GM23338 (cell line): ENCODE results near the gene MRNIP. TPM values are rescaled to one million over a fixed set of nuclear protein-coding genes. Genes with fewer than 3 reads are reported as not detected.

Experiments
- ATAC-seq: fragments of 200-7000 bp; cut with Tn5 transposase; 3 replicates; pipeline ENCODE4 v1.9.1; 2020
- DNase-seq: peaks from one replicate; pipeline ENCODE4 v3.0.0-alpha.2; 2015; ENCODE audit warnings: low spot score
- H2AFZ ChIP-seq: fragments of 200-600 bp; sonication (generic); 2 replicates; pipeline ENCODE4 v1.8.0; 2016; ENCODE audit warnings: antibody characterized with exemption, mild to moderate bottlenecking, moderate library complexity
- H3F3A ChIP-seq: fragments of 200-600 bp; sonication (generic); replicated peaks from 2 replicates; pipeline ENCODE4 v1.8.0; 2017; ENCODE audit warnings: antibody characterized with exemption, mixed run types, low read depth
- H3K27ac ChIP-seq: fragments of 200-600 bp; sonication (generic); 2 replicates; pipeline ENCODE4 v1.6.1; 2016; ENCODE audit warnings: low read depth
- H3K27me3 ChIP-seq: fragments of 200-600 bp; sonication (generic); 2 replicates; pipeline ENCODE4 v1.8.0; 2016; ENCODE audit warnings: mild to moderate bottlenecking, mixed run types, moderate library complexity; ENCODE audit not compliant: insufficient read depth
- H3K36me3 ChIP-seq: fragments of 200-600 bp; sonication (generic); 2 replicates; pipeline ENCODE4 v1.8.0; 2016; ENCODE audit warnings: mild to moderate bottlenecking; ENCODE audit not compliant: insufficient read depth
- H3K4me1 ChIP-seq: fragments of 200-600 bp; sonication (generic); 2 replicates; pipeline ENCODE4 v1.8.0; 2016; ENCODE audit warnings: mild to moderate bottlenecking, moderate library complexity; ENCODE audit not compliant: insufficient read depth
- H3K4me2 ChIP-seq: fragments of 200-600 bp; sonication (generic); 2 replicates; pipeline ENCODE4 v1.7.1; 2017; ENCODE audit warnings: mixed run types
- H3K4me3 ChIP-seq: fragments of 200-600 bp; sonication (generic); 2 replicates; pipeline ENCODE4 v1.6.1; 2016; ENCODE audit warnings: mixed run types
- H3K79me2 ChIP-seq: fragments of 200-600 bp; sonication (generic); replicated peaks from 2 replicates; pipeline ENCODE4 v1.8.0; 2017; ENCODE audit warnings: mild to moderate bottlenecking; ENCODE audit not compliant: insufficient read depth
- H3K9me2 ChIP-seq: fragments of 200-600 bp; sonication (generic); 2 replicates; pipeline ENCODE4 v1.8.0; 2017; ENCODE audit not compliant: insufficient read depth
- H4K20me1 ChIP-seq: fragments of 200-600 bp; sonication (generic); replicated peaks from 2 replicates; pipeline ENCODE4 v1.8.0; 2017; ENCODE audit warnings: mild to moderate bottlenecking; ENCODE audit not compliant: insufficient read depth
- H3K27ac Mint-ChIP-seq: 2 replicates; pipeline ENCODE4 v1.8.0; 2020; ENCODE audit warnings: inconsistent platforms, mild to moderate bottlenecking, moderate library complexity, mixed read lengths
- H3K27me3 Mint-ChIP-seq: 3 replicates; pipeline ENCODE4 v1.8.0; 2022; ENCODE audit warnings: low read depth, mild to moderate bottlenecking, moderate library complexity, mixed read lengths, inconsistent platforms; ENCODE audit not compliant: insufficient read depth, poor library complexity
- H3K36me3 Mint-ChIP-seq: 3 replicates; pipeline ENCODE4 v1.8.0; 2021; ENCODE audit warnings: low read depth, mild to moderate bottlenecking, inconsistent platforms, moderate library complexity, mixed read lengths
- H3K4me1 Mint-ChIP-seq: 3 replicates; pipeline ENCODE4 v1.8.0; 2020; ENCODE audit warnings: mild to moderate bottlenecking, inconsistent platforms, mixed read lengths
- H3K4me3 Mint-ChIP-seq: 3 replicates; pipeline ENCODE4 v1.8.0; 2021; ENCODE audit warnings: moderate library complexity, mild to moderate bottlenecking, inconsistent platforms, mixed read lengths
- H3K9me3 Mint-ChIP-seq: 3 replicates; pipeline ENCODE4 v1.8.0; 2020; ENCODE audit warnings: moderate library complexity, mild to moderate bottlenecking, inconsistent platforms, mixed read lengths
- NANOG ChIP-seq: IDR thresholded peaks from 2 replicates; pipeline ENCODE4 v1.6.1; 2016; ENCODE audit warnings: antibody characterized with exemption, borderline replicate concordance
- STAT1 ChIP-seq: IDR thresholded peaks from one replicate; pipeline ENCODE4 v1.6.1; 2016; ENCODE audit warnings: antibody characterized with exemption; ENCODE audit not compliant: unreplicated experiment
- ZNF462 ChIP-seq: fragments of 250-450 bp; sonication (Bioruptor Pico); IDR thresholded peaks from 2 replicates; pipeline ENCODE4 v1.5.0; 2020; ENCODE audit warnings: mild to moderate bottlenecking, moderate library complexity
- polyA plus RNA-seq: library from polyadenylated mRNA; unstranded; fragments of >200 nt; fragmentation: Nextera tagmentation; extraction: Ambion mirVana; gene quantifications from 2 replicates; pipeline ENCODE4 v1.2.1, GENCODE V29; 2016
- total RNA-seq: library from RNA; depleted of rRNA; stranded (reverse); fragments of >200 nt; shearing (Covaris generic); gene quantifications from 2 replicates; pipeline ENCODE4 v1.2.3, GENCODE V29; 2014
- TF ChIP-seq, protein P1 (sequence below): IDR thresholded peaks from one replicate; pipeline ENCODE4 v1.6.1; 2018; ENCODE audit warnings: antibody characterized with exemption; ENCODE audit not compliant: unreplicated experiment

Gene MRNIP
- total and polyA plus RNA-seq, 2 experiments from 2014 or later = 18.2 to 34.4 TPM

- Histone ChIP-seq H4K20me1 (no peaks in the 10 kb centered on the region; the same call in 1 of the 2 replicates), H3K9me2 (no peaks in the 10 kb centered on the region), H3F3A (peaks cover 8% of the 10 kb centered on the region; the same call in 1 of the 2 replicates), H3K27me3 (no peaks in the 10 kb centered on the region), H3K4me2 (no peak overlapping the region), H3K79me2 (no peaks in the 10 kb centered on the region), H3K4me3 (no peak overlapping the region), H2AFZ (no peak overlapping the region), H3K27ac (no peak overlapping the region), H3K4me1 (no peaks in the 10 kb centered on the region), H3K36me3 (no peaks in the 10 kb centered on the region)
- DNase-seq (no peak), ATAC-seq (no peak)
- Mint-ChIP-seq H3K27me3 (peaks cover 1% of the 10 kb centered on the region), H3K27ac (no peak overlapping the region), H3K9me3 (no peaks in the 10 kb centered on the region), H3K36me3 (peaks cover 25% of the 10 kb centered on the region), H3K4me3 (no peak overlapping the region), H3K4me1 (0 out of 3 replicates have a peak, but pooled peaks cover 2% of the 10 kb centered on the region)
- TF ChIP-seq ZNF462 (CRISPR knock-in tag) = no peak
- TF ChIP-seq STAT1 = no peak
- TF ChIP-seq, protein P1, sequence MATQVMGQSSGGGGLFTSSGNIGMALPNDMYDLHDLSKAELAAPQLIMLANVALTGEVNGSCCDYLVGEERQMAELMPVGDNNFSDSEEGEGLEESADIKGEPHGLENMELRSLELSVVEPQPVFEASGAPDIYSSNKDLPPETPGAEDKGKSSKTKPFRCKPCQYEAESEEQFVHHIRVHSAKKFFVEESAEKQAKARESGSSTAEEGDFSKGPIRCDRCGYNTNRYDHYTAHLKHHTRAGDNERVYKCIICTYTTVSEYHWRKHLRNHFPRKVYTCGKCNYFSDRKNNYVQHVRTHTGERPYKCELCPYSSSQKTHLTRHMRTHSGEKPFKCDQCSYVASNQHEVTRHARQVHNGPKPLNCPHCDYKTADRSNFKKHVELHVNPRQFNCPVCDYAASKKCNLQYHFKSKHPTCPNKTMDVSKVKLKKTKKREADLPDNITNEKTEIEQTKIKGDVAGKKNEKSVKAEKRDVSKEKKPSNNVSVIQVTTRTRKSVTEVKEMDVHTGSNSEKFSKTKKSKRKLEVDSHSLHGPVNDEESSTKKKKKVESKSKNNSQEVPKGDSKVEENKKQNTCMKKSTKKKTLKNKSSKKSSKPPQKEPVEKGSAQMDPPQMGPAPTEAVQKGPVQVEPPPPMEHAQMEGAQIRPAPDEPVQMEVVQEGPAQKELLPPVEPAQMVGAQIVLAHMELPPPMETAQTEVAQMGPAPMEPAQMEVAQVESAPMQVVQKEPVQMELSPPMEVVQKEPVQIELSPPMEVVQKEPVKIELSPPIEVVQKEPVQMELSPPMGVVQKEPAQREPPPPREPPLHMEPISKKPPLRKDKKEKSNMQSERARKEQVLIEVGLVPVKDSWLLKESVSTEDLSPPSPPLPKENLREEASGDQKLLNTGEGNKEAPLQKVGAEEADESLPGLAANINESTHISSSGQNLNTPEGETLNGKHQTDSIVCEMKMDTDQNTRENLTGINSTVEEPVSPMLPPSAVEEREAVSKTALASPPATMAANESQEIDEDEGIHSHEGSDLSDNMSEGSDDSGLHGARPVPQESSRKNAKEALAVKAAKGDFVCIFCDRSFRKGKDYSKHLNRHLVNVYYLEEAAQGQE = no peak
- no peak for TF ChIP-seq NANOG
Measured at GRCh38 chr5:179873588-179874110, 15.0 kb upstream of the MRNIP start.
